Measurements from ENCODE around the gene ENGASE.

GRCh38 chr17:79085921-79086551, 11.4 kb downstream of the ENGASE start:
- TF ChIP-seq POLR2AphosphoS5 (IDR thresholded peaks at IDR 0.05; ENCODE audit: borderline replicate concordance, low read depth, low read length): no peak
- TF ChIP-seq EZH2 (IDR thresholded peaks at IDR 0.05): no peak
- no peak for TF ChIP-seq FOXP2 (optimal IDR thresholded peaks at IDR 0.05; ENCODE audit: control extremely low read depth, extremely low read length, insufficient read depth)
